GM21528 (cell line): Measurements from ENCODE around the gene SNAPC2.
"Not testable (repeated sequence)": the region's sequence is repeated elsewhere in the genome, so short reads cannot be mapped to it uniquely, and the experiment has no call there.

Experiments used
- ATAC-seq: cut with Tn5 transposase; IDR thresholded peaks from one replicate; pipeline ENCODE4 v1.9.1; 2021; ENCODE audit warnings: mild to moderate bottlenecking, moderate library complexity; ENCODE audit not compliant: unreplicated experiment, low FRiP score

SNAPC2 gene

DNA sequence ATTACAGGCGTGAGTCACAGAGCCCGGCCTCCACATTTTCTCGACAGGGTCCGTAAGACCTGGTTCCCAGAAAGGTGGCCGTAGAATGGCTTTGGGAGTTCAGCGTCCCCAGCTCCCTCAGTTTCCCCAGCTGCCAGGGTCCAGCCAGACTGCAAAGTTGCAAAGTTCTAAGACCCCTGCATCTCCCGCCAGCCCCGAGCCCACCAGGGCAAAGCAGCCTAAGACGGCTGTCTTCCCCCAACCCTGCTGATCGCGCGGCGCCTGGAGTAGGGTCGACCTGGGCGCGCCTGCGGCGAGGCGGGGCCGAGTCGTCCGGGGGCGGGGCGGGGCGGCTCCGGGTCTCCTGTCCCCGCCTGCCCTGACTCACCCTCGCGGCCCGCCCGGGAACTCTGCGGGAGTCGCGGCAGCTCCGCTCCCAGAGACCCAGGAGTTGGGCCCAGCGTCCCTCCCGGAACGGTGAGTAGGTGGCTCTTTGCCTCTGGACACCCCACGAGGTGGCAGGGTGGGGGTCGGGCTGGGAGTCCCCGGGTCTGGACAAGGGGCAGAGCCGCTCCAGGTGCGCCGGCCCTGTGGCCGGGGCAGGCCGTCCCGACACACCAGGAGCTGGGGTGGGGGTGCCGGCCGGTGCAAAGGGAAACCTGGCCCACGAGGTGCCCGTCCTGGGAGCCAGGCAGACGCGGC, 31.9 kb upstream of the SNAPC2 start, which contains the start of gene LRRC8E:
Gene LRRC8E (plus strand): TSS at position 366 of the 681 bp plus-strand sequence. CDS start 7,094 bp downstream, outside the sequence.
- no peak for ATAC-seq

DNA sequence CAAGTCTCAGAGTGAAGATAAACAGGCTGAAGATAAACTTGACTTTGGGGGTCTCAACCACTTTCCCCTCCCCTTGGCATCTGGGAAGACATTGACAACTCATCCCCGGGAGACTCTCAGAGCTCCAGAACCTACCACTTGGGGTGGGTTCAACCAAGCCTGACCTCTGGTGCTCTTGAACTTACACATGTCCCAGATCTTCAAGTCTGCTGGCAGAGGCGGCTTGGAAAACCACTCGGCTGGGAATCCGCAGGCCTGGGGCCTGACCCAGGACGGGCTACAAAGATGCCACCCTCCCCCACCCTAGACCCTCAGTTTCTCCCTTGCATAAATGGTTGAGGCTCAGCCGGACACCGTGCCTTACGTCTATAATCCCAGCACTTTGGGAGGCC, 31.3 kb upstream of the SNAPC2 start:
- ATAC-seq, result no peak

DNA sequence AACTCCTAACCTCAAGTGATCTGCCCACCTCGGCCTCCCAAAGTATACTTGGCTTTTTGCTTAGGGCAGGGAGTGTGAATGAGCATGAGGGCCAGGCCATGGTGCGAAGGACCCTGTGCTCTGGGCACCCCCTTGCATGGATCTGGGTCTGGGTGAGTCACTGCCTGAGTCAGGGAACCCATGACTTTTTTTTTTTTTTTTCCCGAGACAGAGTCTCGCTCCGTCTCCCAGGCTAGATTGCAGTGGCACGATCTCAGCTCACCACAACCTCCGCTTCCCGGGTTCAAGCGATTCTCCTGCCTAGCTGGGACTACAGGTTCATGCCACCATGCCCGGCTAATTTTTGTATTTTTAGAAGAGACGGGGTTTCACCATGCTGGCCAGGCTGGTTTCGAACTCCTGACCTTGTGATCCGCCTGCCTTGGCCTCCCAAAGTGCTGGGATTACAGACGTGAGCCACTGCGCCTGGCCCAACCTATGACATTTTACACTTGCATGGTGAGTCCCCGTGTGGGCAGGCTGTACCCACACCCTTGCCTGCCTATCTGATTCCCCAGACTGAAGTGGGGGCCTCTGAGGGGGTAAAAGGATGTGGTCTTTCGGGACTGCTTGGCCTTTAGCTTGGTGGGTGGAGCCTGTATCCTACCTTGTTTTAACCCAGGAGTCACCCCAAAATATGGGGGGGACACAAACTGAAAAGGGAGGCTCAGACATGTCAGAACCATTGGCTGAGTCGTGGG, 26.6 kb upstream of the SNAPC2 start:
- not testable (repeated sequence) for ATAC-seq

DNA sequence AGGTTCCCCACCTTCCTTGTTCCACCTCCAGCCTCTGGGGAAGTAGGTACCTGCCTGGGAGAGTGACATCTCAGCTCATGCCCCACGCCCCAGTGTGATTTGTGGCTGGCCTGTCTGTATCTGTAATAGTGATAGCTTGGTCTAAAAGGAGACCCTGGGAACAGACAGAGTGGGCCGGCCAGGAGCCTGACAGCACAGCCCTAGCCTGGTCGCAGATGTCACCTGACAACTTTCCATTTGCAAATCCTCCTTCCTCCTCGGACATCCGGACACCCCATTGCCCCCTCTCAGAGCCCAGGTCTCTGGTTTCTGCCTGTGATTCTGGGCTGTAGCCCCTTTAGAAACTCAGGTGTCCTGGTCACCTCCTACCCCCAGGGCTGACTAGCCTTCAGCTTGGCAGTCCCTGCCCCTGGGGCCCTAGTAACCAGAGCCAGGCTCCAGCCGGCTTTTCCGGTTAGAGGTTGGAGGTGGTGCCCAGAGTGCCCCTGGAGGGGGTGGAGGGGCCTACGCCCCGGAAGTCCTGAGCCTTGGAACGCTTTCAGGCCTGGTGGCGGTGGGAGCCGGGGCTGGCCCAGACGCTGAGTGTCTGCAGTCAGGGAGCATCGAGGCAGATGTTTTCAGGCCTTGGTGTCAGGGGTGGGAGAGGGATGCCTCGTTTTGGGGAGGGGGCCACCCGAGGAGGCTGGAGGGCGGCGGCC, 25.4 kb upstream of the SNAPC2 start:
- ATAC-seq, result no peak

DNA sequence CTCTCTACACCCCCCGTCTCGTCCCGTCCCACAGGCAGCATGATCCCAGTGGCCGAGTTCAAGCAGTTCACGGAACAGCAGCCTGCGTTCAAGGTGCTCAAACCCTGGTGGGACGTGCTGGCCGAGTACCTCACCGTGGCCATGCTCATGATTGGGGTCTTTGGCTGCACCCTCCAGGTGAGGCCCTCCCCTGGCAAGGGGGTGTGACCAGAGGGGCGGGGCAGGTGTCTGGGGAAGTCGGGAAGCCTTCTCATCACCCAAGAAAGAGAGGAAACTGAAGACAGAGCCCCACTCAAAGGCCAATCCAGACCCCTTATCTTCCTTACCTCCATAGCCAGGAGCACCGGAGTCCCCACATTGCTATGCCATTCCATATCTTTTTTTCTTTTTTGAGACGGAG, 24.6 kb upstream of the SNAPC2 start:
- ATAC-seq, result no peak

DNA sequence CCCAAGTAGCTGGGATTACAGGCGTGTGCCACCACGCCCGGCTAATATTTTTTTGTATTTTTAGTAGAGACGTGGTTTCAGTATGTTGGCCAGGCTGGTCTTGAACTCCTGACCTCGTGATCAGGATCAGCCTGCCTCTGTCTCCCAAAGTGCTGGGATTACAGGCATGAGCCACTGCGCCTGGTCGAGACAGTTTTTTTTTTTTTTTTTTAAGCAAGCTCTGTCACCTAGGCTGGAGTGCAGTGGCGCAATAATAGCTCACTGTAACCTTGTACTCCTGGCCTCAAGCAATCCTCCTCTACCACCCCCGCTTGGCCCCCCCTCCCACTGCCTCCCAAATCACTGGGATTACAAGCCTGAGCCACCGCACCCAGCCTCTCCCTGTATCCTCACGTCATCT, 22.8 kb upstream of the SNAPC2 start:
- no peak for ATAC-seq

DNA sequence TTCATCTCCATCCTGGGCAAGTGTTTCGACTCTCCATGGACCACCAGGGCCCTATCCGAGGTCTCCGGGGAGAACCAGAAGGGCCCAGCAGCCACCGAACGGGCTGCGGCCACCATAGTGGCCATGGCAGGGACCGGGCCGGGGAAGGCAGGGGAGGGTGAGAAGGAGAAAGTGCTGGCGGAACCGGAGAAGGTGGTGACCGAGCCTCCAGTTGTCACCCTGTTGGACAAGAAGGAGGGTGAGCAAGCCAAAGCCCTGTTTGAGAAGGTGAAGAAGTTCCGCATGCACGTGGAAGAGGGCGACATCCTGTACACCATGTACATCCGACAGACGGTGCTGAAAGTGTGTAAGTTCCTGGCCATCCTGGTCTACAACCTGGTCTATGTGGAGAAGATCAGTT, 21.2 kb upstream of the SNAPC2 start:
- no peak for ATAC-seq

DNA sequence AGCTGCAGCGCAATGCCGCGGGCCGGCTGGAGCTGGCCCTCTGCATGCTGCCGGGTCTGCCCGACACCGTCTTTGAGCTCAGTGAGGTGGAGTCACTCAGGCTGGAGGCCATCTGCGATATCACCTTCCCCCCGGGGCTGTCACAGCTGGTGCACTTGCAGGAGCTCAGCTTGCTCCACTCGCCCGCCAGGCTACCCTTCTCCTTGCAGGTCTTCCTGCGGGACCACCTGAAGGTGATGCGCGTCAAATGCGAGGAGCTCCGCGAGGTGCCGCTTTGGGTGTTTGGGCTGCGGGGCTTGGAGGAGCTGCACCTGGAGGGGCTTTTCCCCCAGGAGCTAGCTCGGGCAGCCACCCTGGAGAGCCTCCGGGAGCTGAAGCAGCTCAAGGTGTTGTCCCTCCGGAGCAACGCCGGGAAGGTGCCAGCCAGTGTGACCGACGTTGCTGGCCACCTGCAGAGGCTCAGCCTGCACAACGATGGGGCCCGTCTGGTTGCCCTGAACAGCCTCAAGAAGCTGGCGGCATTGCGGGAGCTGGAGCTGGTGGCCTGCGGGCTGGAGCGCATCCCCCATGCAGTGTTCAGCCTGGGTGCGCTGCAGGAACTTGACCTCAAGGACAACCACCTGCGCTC, 20.3 kb upstream of the SNAPC2 start:
- no peak for ATAC-seq

DNA sequence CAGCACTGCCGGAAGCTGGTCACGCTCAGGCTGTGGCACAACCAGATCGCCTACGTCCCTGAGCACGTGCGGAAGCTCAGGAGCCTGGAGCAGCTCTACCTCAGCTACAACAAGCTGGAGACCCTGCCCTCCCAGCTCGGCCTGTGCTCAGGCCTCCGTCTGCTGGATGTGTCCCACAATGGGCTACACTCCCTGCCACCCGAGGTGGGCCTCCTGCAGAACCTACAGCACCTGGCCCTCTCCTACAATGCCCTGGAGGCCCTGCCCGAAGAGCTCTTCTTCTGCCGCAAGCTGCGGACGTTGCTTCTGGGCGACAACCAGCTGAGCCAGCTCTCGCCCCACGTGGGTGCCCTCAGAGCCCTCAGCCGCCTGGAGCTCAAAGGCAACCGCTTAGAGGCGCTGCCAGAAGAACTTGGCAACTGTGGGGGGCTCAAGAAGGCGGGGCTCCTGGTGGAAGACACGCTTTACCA, 19.7 kb upstream of the SNAPC2 start:
- no peak for ATAC-seq

DNA sequence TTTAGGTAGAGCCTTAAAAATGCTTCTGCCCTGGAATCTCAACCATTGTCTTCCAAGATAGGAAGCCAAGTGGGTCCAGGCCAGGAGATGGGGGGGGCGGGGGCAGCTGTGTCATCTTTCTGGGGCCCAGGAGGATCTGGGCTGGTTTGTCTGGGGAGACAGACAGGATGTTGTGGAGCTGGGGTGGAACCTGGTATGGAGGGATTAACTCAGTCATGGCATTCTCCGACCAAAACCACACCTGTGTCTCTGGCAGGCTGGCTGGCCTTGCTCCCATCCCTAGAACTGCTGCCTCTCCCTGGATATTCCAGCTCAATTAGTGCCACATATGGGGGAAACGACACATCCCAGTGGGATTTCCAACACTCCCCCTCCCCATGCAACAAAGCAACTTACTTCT, 19.2 kb upstream of the SNAPC2 start:
- no peak for ATAC-seq

DNA sequence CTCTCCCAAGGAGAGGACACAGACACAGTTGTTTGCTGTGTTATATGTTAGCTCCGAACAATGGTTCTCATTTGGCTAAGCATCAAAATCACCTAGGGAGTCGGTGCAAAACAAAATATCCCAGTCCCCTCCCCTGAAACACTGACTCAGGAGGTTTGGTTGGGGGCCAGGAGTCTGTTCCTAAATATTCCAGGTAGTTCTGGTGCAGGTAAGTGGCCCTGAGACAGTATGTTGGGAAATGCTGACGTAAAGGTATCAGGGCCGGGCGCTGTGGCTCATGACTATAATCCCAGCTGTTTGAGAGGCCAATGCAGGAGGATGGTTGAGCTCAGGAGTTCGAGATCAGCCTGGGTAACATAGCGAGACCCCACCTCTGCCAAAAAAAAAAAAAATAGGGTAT, 18.8 kb upstream of the SNAPC2 start:
- ATAC-seq, result no peak

DNA sequence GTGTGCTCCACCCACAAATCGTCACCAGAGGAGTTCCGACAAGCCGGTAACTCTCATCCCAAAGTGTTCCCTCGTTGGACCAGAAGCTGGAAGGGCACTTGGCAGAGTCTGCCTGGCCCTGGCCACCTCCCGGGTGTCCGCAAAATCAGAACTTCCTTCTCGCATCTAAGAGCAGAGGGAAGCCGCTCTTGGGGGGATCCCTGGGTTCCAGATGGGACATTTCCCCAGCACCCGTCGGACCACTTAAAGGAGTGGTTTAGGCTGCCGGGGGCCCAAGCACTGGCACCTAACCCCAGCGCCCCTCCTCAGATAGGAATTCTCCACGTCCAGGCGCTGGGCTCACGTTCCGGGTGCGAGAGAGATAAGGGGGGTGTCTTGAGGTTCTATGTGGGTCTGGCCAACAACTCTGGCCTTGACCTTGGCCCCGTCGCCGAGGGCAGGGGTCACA, 17.3 kb upstream of the SNAPC2 start:
- peak; percentile 9 for ATAC-seq

DNA sequence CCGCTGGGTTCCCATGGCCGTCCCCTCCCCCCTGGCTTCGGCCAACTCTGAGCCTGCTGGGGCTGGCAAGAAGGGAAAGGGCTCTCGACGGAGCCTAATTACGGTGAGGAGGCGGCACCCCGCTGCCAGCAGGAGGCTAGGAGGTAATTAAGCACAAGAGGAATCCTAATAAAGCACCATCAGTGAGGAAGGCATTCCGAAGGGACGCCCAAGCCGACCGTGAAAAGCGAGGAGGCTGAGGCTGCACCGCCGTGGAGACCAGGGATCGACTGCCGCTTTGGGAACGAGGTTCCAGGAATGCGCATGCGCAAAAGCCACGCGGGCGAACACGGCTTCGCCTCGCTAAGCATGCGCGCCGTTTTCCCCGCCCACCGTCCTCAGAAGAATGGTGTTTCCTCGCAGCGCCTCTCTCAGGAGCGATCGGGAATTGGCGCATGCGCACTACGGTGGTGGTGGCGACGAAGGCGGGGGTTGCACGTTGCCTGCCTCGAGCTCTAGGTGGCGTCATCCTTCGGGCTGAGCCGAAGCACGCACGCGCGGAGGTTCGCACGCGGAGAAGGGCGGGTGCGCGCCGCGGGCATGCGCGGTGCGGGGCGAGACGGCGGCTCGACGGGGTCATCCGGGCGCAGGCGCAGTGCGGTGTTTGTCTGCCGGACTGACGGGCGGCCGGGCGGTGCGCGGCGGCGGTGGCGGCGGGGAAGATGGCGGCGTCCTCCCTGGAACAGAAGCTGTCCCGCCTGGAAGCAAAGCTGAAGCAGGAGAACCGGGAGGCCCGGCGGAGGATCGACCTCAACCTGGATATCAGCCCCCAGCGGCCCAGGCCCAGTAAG, 16.7 kb upstream of the SNAPC2 start, which contains the start of gene MAP2K7:
Gene MAP2K7 (plus strand): TSS at position 634 of the 830 bp plus-strand sequence. CDS start 68 bp downstream, at position 702.
- ATAC-seq, result peak; percentile 77

DNA sequence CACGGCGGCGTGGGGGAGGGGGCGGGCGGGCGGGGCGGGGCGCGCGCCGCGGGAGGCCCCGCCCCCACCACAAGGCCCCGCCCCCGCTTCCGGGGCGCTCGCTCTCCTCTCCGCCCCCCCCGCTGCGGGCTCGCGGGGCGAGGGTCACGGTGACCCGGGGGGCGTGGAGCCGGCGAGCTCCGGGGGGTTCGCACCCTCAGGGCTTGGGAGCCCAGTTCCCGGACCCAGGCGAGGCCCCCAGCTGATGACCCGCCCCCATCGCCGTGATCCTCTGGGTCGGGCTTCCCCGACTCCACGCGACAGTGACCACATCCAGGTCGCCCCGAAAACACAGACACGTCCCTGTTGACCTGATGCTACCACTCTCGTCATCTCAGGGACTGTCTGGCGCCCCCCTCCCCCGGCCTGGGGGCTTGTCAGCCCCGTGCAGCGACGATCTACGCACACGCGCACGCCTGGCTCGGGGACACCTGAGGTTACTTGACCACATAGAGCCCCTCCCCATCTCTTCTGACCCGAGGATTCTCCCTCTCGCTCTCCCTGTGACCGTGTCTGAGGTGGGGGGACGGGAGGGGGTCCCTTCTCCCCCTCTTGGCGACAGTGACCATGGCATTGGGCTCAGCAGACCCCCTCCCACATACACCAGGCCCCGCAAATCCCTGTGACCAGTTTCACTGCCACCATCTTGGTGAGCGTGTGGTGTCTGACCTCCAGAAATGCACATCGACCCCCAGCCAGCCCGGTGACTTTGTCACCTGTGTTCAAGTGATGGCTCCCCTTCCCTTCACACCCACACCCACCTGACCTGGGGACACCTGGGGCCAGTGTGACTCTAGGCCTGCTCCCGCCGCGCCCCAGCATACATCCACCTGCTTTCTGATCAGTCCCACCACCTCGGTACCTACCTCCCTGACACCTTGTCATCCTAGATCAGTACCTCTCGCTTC, 15.8 kb upstream of the SNAPC2 start:
- peak; percentile 29 for ATAC-seq

DNA sequence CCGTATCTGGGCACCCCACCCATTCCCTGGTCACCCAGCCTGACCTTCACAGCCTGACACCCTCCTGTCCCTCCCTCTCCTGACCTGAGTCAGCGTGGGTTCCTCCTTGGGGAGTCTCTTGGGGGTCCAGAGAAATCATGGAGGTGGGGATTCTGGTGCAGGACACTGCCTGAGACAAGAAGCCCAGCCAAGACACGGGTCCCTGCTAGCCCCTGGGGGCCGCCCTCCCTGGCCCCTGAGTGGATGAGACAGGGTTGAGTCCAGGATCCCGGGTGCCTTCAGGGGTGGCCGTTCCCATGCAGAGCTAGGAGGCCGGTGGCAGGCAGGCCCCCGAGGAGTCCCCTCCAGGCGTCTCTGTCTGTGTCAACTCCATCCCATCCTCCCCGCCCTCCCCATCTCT, 14.9 kb upstream of the SNAPC2 start:
- no peak for ATAC-seq

DNA sequence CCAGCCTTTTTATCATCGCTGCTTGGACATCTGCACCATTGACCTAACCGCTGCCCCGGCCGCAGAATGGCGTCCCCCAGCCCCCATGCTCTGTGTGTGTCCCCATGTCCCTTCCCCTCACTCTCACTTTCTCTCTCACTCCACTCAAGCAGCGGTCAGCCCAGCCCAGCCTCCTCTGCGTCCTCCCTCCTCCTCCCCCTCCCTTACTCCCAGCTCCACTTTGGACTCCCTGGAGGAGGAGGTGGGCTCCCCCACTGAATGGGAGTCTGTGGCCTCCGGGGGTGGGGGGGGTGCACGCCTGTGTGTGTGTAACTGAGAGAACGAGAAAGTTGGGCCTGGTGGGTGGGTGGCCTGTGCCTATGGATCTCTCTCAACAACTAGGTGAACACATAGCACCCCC, 14.3 kb upstream of the SNAPC2 start:
- ATAC-seq, result no peak

DNA sequence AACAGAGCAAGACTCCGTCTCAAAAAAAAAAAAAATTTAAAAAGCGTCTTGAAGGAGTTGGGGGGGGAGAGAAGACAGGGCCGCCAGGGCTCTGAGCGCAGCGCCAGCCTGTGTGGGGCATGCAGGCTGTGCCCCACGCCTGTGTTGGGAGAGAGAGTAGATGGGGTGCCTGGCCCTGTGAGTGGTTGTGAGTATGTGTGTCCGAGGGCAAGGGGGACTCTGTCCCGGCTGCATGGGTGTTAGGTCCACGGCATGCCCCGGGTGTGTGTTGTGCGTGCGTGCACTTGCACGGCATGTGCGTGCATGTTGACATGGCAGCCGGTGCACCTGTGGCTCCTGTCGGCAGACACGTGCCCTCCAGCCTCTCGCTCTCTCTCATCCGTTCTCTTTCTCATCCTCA, 13.0 kb upstream of the SNAPC2 start:
- no peak for ATAC-seq

DNA sequence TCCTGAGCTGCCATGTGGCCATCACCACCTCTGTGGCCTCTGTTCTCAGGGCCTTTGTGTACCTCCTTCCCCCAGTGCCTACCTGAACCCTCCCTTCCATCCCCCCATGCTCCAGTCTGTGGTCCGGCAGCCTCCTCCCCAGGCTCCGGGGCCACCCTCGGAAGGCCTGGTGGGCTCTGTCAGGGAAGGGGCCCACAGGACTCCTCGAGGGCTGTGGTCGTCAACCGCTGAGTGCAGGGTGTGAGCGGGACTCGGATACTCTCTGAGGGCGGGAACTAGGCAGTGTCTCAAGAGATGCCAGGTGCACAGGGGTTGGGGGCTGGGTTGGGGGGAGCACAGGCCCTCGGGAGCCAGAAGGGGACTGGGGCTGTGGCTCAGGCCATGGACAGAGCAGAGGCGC, 12.6 kb upstream of the SNAPC2 start:
- no peak for ATAC-seq
